Measurements from ENCODE around the gene MCM9. TPM values are rescaled to one million over a fixed set of nuclear protein-coding genes. Genes with fewer than 3 reads are reported as not detected.

The MCM9 gene
- total RNA-seq, 1 experiment from 2014 or later, result 18.6 TPM

DNA sequence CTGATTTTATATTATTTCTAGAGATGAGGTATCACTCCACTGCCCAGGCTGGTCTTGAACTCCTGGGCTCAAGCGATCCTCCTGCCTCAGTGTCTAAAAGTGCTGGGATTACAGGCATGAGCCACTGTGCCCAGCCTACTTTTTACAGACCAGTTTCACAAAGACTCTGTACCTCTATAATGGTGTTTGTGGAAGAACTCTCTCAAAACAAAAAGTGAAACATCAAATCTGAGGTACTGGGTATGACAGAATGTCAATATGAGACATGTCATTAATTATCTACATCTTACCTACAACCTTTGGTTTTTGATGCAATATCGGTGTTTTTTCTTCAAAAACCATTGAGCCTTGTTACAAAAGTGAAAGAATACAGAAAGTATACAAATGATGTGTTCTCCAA is 49.4 kb upstream of the MCM9 start:
- Histone ChIP-seq H4K5ac (ENCODE audit: insufficient read length, low read depth, low read length) (no peak overlapping the region), H2AK5ac (ENCODE audit: insufficient read length, low read length) (no peak overlapping the region), H3T11ph (ENCODE audit: low read length) (no peak overlapping the region), H2BK12ac (ENCODE audit: insufficient read length, low read depth, low read length) (no peak overlapping the region), H3K4ac (ENCODE audit: low read depth, low read length) (no peak overlapping the region), H4K20me1 (ENCODE audit: control insufficient read depth, insufficient read depth, insufficient read length) (no peaks in the 10 kb centered on the region), H4K91ac (ENCODE audit: insufficient read length, low read depth, low read length) (no peak overlapping the region), H2BK15ac (ENCODE audit: low read depth, low read length) (no peak overlapping the region), H3K79me2 (ENCODE audit: insufficient read depth, low read length) (no peaks in the 10 kb centered on the region), H3K23me2 (ENCODE audit: insufficient read length, low read depth, low read length, poor library complexity, severe bottlenecking) (no peaks in the 10 kb centered on the region), H3K27me3 (ENCODE audit: insufficient read depth, low read length) (no peaks in the 10 kb centered on the region), H3K9me3 (ENCODE audit: control insufficient read depth, low read depth, low read length) (no peaks in the 10 kb centered on the region), H3K27ac (ENCODE audit: insufficient read length, low read depth, low read length) (no peak overlapping the region), H2BK20ac (ENCODE audit: low read depth, low read length, poor library complexity, severe bottlenecking) (no peak overlapping the region), H3K4me2 (ENCODE audit: insufficient read depth, insufficient read length, low read length) (no peak overlapping the region), H3K79me1 (ENCODE audit: insufficient read depth, low read depth, low read length, poor library complexity, severe bottlenecking) (no peaks in the 10 kb centered on the region), H3K14ac (ENCODE audit: insufficient read depth, low read length) (no peak overlapping the region), H3K9ac (ENCODE audit: extremely low read depth, insufficient read length, low read length) (no peak overlapping the region), H4K8ac (replicated peaks; ENCODE audit: insufficient read length, low read depth, low read length) (no peak overlapping the region), H3K56ac (ENCODE audit: insufficient read length, low read depth, low read length) (no peak overlapping the region), H2BK120ac (ENCODE audit: low read depth, low read length, poor library complexity, severe bottlenecking) (no peak overlapping the region), H2BK5ac (ENCODE audit: insufficient read length, low read length) (no peak overlapping the region), H3K18ac (ENCODE audit: insufficient read length, low read depth, low read length) (no peak overlapping the region), H3K4me1 (ENCODE audit: insufficient read depth, low read length) (no peaks in the 10 kb centered on the region), H2AFZ (ENCODE audit: low read length) (no peak overlapping the region), H3K23ac (ENCODE audit: insufficient read length, low read depth, low read length) (no peak overlapping the region)
- H3K4me3 Mint-ChIP-seq, result no peak overlapping the region
- TF ChIP-seq, protein P1, sequence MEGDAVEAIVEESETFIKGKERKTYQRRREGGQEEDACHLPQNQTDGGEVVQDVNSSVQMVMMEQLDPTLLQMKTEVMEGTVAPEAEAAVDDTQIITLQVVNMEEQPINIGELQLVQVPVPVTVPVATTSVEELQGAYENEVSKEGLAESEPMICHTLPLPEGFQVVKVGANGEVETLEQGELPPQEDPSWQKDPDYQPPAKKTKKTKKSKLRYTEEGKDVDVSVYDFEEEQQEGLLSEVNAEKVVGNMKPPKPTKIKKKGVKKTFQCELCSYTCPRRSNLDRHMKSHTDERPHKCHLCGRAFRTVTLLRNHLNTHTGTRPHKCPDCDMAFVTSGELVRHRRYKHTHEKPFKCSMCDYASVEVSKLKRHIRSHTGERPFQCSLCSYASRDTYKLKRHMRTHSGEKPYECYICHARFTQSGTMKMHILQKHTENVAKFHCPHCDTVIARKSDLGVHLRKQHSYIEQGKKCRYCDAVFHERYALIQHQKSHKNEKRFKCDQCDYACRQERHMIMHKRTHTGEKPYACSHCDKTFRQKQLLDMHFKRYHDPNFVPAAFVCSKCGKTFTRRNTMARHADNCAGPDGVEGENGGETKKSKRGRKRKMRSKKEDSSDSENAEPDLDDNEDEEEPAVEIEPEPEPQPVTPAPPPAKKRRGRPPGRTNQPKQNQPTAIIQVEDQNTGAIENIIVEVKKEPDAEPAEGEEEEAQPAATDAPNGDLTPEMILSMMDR (conservative IDR thresholded peaks at IDR 0.05), result no peak
- H3K9me3 Mint-ChIP-seq, result no peaks in the 10 kb centered on the region
- no peak for DNase-seq
- WGBS (ENCODE audit: extremely low coverage, insufficient read length, low lambda C conversion rate), result no CpG with 5 or more reads among the region's 2 CpGs
- H3K27ac Mint-ChIP-seq, result no peak overlapping the region
- peaks cover 0 to 3% (median under 1%) of the 10 kb centered on the region in 3 experiments; a peak in 4 of 7 replicates for H3K36me3 Mint-ChIP-seq (ENCODE audit: insufficient read depth in 1 of 3, low read depth in 3 of 3)
- no peaks in the 10 kb centered on the region for H3K27me3 Mint-ChIP-seq (ENCODE audit: low read depth)
- H3K4me1 Mint-ChIP-seq, result no peaks in the 10 kb centered on the region

All from H9 (cell line).